ENCODE measurements around the gene HTR3B.

Gene HTR3B

GRCh38 chr11:113992459-113993110 is 88.0 kb downstream of the HTR3B start:
- no peak for DNase-seq

GRCh38 chr11:113994077-113994954 is 89.7 kb downstream of the HTR3B start:
- DNase-seq = no peak

Data from fibroblast of upper back skin (primary cell).